AG04449 (cell line): ENCODE data around the gene NOL9.

Experiments
- CTCF ChIA-PET: fragments of 350-600 bp; formaldehyde crosslinking; extraction: SDS; loops from one replicate; lab custom pipeline; 2021; ENCODE audit warnings: antibody characterized with exemption; lab: Yijun Ruan, JAX
- POLR2A ChIA-PET: fragments of 400-600, 350-600 bp; formaldehyde crosslinking; extraction: SDS; loops from one replicate; lab custom pipeline; 2020; ENCODE audit warnings: antibody characterized with exemption, inconsistent platforms; lab: Yijun Ruan, JAX
- DNase-seq: peaks from one replicate; pipeline ENCODE4 v3.0.0-alpha.2; 2010; ENCODE audit warnings: low read depth, low spot score
- H3K4me3 ChIP-seq: 2 replicates; pipeline ENCODE4 v1.5.1; 2011; ENCODE audit warnings: low read depth, mild to moderate bottlenecking, control low read depth, low read length
- CTCF ChIP-seq: IDR thresholded peaks from one replicate; pipeline ENCODE4 v1.5.1; 2011; ENCODE audit warnings: mild to moderate bottlenecking, moderate library complexity, low read length, control low read depth, inconsistent platforms; ENCODE audit not compliant: insufficient read depth; ENCODE audit errors: missing control alignments

The NOL9 gene

GRCh38 chr1:6508154-6508815, 46.0 kb downstream of the NOL9 start:
- CTCF ChIA-PET, result interaction anchor here (0.9 to 2.1 kb wide), 3 partner anchors 15 to 24 kb away, joined by 3 to 17 read pairs (median 12); partner anchors contain the start of gene PLEKHG5
- POLR2A ChIA-PET, result no interaction called here
- no peak overlapping the region for H3K4me3 ChIP-seq
- TF ChIP-seq CTCF, result no peak
- DNase-seq, result no peak

DNA sequence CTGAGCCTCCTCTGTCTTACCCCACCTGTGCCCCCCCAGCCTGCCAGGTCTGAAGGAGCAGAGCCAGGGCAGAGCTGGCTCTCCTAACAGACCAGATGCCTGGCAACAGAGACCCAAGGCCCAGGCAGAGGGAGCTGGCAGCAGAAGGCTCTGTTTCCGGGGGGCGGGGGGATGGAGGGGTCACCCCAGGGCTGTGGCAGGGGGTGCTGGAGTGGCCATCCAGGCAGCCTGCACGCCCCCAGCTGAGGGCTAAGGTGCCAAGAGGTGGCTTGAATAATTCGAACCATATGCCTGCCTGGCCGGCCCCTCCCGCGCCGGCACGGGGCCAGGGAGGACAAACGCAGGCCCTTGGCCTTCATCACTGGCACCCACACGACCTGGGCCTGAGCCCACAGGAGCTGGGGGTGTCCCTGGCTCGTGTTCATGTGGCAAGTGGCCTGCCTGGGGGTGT, 46.8 kb downstream of the NOL9 start:
- TF ChIP-seq CTCF, result no peak
- no peak overlapping the region for H3K4me3 ChIP-seq
- POLR2A ChIA-PET, result no interaction called here
- no peak for DNase-seq
- CTCF ChIA-PET, result interaction anchor here (0.6 to 2.1 kb wide), 6 partner anchors 16 to 139 kb away, joined by 3 to 17 read pairs (median 3); partner anchors contain the start of genes NOL9, PLEKHG5 and TAS1R1

- ChIA-PET CTCF (interaction anchor here (0.6 to 2.1 kb wide), 7 partner anchors 12 to 139 kb away, joined by 3 to 17 read pairs (median 3); partner anchors contain the start of genes NOL9, PLEKHG5 and TAS1R1), POLR2A (no interaction called here)
- H3K4me3 ChIP-seq, result no peak overlapping the region
- no peak for DNase-seq
- TF ChIP-seq CTCF, result no peak
Measured at GRCh38 chr1:6507037-6507428, 47.3 kb downstream of the NOL9 start.

DNA sequence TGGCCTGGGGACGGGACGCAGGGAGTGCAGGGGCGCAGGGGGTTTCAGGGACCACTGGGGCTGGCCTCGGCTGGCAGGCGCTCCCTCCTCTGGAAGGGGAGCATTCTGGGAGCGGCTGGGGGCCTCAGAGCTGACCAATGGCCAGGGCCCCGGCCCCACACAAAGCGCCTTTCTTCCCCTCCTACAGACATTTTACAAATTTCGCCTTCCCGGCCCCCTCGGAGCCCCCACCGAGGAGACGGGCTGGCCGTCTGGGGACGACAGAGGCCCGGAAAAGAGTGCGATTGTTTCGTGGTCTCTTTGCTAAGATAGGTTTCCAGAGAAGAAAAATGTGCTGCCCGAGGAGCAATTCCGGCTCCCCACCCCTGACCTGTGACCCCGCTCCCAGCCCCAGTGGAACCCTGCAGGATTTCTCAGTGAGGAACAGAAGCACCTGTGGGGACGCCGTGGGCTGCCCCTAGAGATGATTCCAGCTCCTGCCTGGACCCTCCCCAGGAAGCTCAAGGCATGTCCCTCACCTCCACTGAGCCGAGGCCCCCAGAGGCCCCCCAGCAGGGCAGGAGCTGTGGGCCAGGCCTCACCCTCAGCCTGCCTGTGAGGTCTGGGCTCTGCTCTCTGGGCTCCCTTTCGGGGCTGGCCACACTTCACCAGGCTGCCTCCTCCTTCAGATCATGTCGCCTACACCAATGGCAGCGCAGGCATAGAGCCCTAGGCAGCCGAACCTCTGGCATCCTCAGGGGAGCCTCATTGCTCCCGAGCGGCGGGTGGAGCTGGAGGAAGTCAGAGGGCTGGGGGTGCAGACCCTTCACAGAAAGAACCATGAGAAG, 47.9 kb downstream of the NOL9 start:
- DNase-seq, result no peak
- POLR2A ChIA-PET, result no interaction called here
- CTCF ChIA-PET, result interaction anchor here (0.6 to 2.3 kb wide), 8 partner anchors 11 to 140 kb away, joined by 3 to 17 read pairs (median 3); partner anchors contain the start of genes NOL9, PLEKHG5 and TAS1R1
- no peak overlapping the region for H3K4me3 ChIP-seq
- TF ChIP-seq CTCF, result no peak

- POLR2A ChIA-PET, result no interaction called here
- no peak overlapping the region for H3K4me3 ChIP-seq
- DNase-seq, result no peak
- no peak for TF ChIP-seq CTCF
- CTCF ChIA-PET, result interaction anchor here (1.0 to 8.4 kb wide), 3 partner anchors 15 to 25 kb away, joined by 3 to 96 read pairs (median 5); partner anchors contain the start of gene PLEKHG5
Measured at GRCh38 chr1:6505367-6506209, 48.7 kb downstream of the NOL9 start.
